Epithelial cell of proximal tubule (primary cell): ENCODE results near the gene EPC2. TPM values are rescaled to one million over a fixed set of nuclear protein-coding genes. Genes with fewer than 3 reads are reported as not detected.

Experiments
- DNase-seq: peaks from one replicate; pipeline ENCODE4 v3.0.0-alpha.2; 2011; ENCODE audit warnings: low read depth
- H3K4me3 ChIP-seq: 2 replicates; pipeline ENCODE4 v1.5.1; 2011; ENCODE audit warnings: low read depth, mild to moderate bottlenecking, low read length
- total RNA-seq: library from RNA; depleted of rRNA; stranded (reverse); fragments of >200 nt; gene quantifications from 2 replicates; pipeline ENCODE4 v1.2.3, GENCODE V29; 2015
- TF ChIP-seq, protein P1 (sequence below): conservative IDR thresholded peaks from 2 replicates; pipeline ENCODE4 v1.5.1; 2012; ENCODE audit warnings: low read depth, mild to moderate bottlenecking, low read length

Gene EPC2
- total RNA-seq, 1 donor from 2014 or later = 15.3 TPM

DNA sequence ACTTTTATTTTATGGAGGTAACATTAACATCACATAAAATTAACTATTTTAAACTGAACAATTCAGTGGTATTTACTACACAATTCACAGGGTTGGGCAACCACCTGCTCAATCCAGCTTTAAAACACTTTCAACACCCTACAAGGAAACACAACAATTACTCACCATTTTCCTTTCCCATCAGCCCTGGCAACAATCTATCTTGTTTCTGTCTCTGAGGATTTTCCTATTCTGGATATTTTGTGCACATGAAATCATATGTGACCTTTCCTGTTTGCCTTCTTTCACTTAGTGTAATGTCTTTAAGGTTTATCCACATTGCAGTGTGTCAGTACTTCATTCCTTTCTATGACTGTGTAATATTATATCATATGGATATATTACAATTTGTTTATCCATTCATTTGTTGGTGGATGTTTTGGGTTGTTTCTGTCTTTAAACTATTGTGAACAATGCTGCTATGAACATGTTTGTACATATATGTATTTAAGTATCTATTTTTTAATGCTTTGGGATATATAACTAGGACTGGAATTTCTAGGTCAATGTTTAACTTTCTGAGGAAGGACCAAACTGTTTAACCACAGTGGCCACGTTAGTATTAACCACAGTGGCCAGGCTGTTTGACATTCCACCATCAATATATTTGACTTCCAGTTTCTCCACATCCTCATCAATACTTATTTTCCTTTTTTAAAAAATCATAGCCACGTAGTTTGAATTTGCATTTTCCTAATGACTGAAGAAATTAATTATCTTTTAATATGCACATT is 158.1 kb downstream of the EPC2 start:
- TF ChIP-seq, protein P1, sequence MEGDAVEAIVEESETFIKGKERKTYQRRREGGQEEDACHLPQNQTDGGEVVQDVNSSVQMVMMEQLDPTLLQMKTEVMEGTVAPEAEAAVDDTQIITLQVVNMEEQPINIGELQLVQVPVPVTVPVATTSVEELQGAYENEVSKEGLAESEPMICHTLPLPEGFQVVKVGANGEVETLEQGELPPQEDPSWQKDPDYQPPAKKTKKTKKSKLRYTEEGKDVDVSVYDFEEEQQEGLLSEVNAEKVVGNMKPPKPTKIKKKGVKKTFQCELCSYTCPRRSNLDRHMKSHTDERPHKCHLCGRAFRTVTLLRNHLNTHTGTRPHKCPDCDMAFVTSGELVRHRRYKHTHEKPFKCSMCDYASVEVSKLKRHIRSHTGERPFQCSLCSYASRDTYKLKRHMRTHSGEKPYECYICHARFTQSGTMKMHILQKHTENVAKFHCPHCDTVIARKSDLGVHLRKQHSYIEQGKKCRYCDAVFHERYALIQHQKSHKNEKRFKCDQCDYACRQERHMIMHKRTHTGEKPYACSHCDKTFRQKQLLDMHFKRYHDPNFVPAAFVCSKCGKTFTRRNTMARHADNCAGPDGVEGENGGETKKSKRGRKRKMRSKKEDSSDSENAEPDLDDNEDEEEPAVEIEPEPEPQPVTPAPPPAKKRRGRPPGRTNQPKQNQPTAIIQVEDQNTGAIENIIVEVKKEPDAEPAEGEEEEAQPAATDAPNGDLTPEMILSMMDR = no peak
- DNase-seq = peak; percentile 46

DNA sequence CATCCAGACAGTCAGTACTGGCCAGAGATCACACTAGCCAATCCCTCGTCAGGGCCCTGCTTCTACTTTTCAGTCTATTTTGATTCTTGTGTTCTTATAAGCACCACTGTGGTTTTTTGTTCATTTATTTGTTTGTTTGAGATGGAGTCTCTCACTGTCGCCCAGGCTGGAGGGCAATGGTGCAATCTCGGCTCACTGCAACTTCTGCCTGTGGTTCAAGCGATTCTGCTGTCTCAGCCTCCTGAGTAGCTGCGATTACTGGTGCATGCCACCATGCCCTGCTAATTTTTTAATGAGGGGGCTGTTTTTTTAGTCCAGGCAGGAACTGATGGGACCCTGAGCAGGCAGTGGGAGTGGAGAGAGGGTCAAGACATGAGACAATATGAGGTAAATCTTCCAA is 165.5 kb downstream of the EPC2 start:
- H3K4me3 ChIP-seq = no peak overlapping the region
- no peak for DNase-seq
- TF ChIP-seq, protein P1 = no peak

More for the DNA sequence above, 158.1 kb downstream of the EPC2 start:
- H3K4me3 ChIP-seq = no peak overlapping the region

DNA sequence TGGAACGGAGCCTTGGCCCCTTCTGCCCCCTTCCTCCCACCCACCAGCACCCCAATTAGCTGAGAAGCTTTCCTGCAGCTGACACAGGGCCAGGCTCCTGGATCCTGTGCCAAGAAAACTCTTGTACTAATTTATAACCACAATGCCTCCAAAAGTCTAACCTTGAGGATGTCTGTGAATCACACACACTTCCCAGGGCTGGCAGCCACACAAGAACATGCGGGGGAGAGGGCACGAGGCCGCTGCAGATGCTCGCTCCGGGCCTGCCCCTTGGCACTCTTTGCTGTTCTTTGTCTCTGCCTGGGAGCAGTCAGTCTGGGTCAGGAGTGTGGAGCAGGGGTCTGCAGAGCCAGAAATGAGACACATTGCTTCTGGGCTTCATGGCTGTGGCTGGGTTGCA is 167.8 kb downstream of the EPC2 start:
- DNase-seq = peak; percentile 35
- TF ChIP-seq, protein P1 = no peak
- H3K4me3 ChIP-seq = no peak overlapping the region

DNA sequence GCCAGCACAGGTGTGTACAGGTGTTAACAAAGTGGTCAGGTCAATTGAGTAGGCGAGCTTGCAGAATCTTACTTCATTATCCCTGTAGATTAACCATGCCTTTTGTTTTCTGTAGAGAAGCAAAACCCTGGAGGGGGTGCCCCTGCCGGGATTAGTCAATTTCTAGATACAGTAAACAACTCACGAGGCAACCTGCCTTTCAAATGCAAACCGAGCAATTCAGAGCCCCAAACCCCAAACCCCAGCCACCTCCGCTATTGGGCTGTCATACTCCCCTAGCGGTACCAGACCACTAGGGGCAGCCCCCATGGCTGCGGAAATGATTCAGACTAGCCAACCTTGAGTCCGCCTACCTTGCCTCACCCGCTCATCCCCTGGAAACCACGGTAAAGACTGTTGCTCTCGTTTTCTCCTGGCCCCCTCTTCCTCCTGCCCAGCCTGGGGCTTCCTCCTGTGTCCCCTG is 169.1 kb downstream of the EPC2 start:
- no peak overlapping the region for H3K4me3 ChIP-seq
- TF ChIP-seq, protein P1 = peak; percentile 7
- DNase-seq = no peak

DNA sequence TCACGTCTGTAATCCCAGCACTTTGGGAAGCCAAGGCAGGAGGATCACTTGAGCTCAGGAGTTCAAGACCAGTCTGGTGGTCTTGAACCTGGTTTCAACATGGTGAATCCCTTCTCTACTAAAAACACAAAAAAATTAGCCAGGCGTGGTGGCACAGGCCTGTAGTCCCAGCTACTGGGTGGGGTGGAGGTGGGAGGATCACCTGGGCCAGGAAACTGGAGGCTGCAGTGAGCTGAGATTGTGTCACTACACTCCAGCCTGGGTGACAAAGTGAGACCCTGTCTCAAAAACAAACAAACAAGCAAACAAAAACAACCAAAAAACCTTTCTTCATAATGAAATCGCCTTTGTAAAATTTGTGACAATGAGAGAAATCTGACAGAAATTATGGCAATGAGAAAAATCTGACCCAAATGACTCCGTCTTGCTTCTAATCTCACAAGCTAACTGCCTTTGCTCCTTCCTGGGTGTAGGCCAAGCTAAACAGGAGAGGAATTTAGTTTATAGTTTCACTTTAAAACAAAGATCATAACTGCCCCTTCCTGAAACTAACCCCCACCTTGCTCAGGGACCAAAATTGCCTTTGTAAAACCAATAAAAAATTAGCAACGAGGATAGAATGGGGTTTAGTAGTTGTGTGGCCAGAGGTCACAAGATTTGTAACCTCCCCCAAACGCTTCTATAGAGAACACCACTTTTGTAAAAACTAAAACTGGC is 169.8 kb downstream of the EPC2 start:
- DNase-seq = peak; percentile 18
- H3K4me3 ChIP-seq = peak overlapping the region; percentile 21
- TF ChIP-seq, protein P1 = no peak

DNA sequence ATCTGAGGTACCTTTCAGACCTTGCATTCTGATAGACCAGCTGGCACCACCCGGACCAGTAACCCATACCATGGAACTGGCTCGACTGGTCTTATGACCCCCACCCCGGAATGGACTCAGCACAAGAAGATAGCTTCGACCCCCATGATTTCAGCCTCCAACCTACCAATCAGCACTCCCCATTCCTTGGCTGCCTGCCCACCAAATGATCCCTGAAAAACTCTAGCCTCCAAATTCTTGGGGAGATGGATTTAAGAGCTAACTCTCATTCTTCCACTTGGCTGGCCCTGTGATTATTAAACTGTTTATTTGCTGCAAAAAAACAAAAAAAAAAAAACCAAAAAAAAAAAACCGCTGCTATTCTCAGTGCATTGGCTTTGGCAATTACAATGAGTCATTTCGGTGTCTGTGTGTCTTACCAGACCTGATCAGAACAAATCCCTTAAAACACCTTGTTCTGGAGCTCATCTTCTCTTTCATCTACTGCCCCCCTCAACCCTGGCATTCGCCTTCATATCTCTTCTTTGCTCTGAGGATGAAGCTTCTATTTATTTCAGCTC is 170.4 kb downstream of the EPC2 start:
- peak overlapping the region; percentile 21 for H3K4me3 ChIP-seq
- DNase-seq = no peak

More for the DNA sequence above, 170.4 kb downstream of the EPC2 start:
- TF ChIP-seq, protein P1 = no peak
